ENCODE results near the gene ELFN2.

ELFN2 gene

DNA sequence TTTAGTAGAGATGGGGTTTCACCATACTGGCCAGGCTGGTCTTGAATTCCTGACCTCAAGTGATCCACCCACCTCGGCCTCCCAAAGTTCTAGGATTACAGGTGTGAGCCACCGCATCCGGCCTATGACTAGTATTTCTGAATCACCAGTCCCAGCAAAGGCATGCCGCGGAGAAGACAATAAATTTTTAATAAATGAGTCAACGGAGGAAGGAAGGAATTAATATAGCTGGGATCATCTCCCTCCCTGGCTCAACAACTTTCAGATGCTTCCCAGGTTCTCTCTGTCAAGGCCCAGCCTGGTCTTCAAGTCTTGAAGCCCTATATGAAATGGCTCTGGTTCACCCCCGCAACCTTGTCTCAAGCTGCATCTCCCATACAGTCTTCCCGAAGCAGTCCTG lies 99.3 kb downstream of the ELFN2 start:
- no peak overlapping the region for H3K4me3 ChIP-seq (ENCODE audit: low read depth in 1 of 5, low read length in 5 of 5)
- no peaks in the 10 kb centered on the region for H3K36me3 ChIP-seq (ENCODE audit: control insufficient read depth in 5 of 5, insufficient read depth in 5 of 5, low read length in 5 of 5)
- no peak overlapping the region for H3K9ac ChIP-seq (ENCODE audit: low read length in 5 of 5)
- no peaks in the 10 kb centered on the region for H3K4me1 ChIP-seq (ENCODE audit: control insufficient read depth in 5 of 5, insufficient read depth in 5 of 5, low read length in 5 of 5)
- H3K9me3 ChIP-seq (ENCODE audit: control insufficient read depth in 5 of 5, low read length in 5 of 5), result no peaks in the 10 kb centered on the region
- H3K27ac ChIP-seq (ENCODE audit: low read depth, low read length), result no peak overlapping the region
- peaks cover 32 to 73% (median 70%) of the 10 kb centered on the region in 5 donors for H3K27me3 ChIP-seq (ENCODE audit: control insufficient read depth in 5 of 5, insufficient read depth in 4 of 5, low read length in 5 of 5)

DNA sequence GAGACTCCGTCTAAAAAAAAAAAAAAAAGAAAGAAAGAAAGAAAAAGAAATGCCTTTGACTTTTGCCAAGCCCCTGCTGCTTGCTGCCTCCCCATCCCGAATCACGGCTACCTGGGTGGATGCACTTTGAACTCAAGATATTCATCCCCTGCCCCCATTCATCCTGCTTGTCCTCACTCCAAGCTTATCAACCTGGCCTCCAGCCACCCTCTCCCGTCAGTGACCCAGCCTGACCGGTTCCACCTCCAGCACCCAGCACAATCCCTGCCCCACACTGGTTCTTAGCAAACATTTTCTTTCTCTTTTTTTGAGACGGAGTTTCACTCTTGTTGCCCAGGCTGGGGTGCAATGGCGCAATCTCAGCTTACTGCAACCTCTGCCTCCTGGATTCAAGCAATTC lies 100.6 kb downstream of the ELFN2 start:
- Histone ChIP-seq H3K9me3 (ENCODE audit: control insufficient read depth in 5 of 5, low read length in 5 of 5) (no peaks in the 10 kb centered on the region), H3K4me1 (ENCODE audit: control insufficient read depth in 5 of 5, insufficient read depth in 5 of 5, low read length in 5 of 5) (no peaks in the 10 kb centered on the region), H3K27me3 (ENCODE audit: control insufficient read depth in 5 of 5, insufficient read depth in 4 of 5, low read length in 5 of 5) (peaks cover 22 to 66% (median 61%) of the 10 kb centered on the region in 5 donors), H3K27ac (ENCODE audit: low read depth, low read length) (no peak overlapping the region), H3K36me3 (ENCODE audit: control insufficient read depth in 5 of 5, insufficient read depth in 5 of 5, low read length in 5 of 5) (no peaks in the 10 kb centered on the region), H3K4me3 (ENCODE audit: low read depth in 1 of 5, low read length in 5 of 5) (no peak overlapping the region), H3K9ac (ENCODE audit: low read length in 5 of 5) (no peak overlapping the region)

DNA sequence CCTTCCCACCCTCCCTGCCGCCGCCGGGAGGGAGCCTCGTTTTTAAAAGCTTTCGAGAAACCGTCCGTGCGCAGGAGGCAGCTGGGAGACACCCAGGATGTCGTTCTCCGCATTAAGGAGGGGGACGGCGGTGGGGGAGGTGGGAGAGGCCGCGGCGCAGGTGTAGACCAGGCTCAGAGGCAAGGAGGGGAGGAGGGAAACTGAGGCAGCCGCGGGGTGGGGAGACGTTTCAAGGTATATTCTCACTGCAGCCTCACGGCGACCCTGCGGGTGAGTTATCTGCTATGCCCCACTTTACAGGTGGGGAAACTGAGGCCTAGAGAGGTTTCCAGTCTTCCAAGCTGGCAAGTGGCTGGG lies 102.3 kb downstream of the ELFN2 start:
- Histone ChIP-seq H3K27me3 (ENCODE audit: control insufficient read depth in 5 of 5, insufficient read depth in 4 of 5, low read length in 5 of 5) (peaks cover 13 to 58% (median 52%) of the 10 kb centered on the region in 5 donors), H3K9ac (ENCODE audit: low read length in 5 of 5) (no peak overlapping the region), H3K27ac (ENCODE audit: low read depth, low read length) (no peak overlapping the region), H3K36me3 (ENCODE audit: control insufficient read depth in 5 of 5, insufficient read depth in 5 of 5, low read length in 5 of 5) (no peaks in the 10 kb centered on the region), H3K4me1 (ENCODE audit: control insufficient read depth in 5 of 5, insufficient read depth in 5 of 5, low read length in 5 of 5) (no peaks in the 10 kb centered on the region), H3K9me3 (ENCODE audit: control insufficient read depth in 5 of 5, low read length in 5 of 5) (no peaks in the 10 kb centered on the region), H3K4me3 (ENCODE audit: low read depth in 1 of 5, low read length in 5 of 5) (no peak overlapping the region)

DNA sequence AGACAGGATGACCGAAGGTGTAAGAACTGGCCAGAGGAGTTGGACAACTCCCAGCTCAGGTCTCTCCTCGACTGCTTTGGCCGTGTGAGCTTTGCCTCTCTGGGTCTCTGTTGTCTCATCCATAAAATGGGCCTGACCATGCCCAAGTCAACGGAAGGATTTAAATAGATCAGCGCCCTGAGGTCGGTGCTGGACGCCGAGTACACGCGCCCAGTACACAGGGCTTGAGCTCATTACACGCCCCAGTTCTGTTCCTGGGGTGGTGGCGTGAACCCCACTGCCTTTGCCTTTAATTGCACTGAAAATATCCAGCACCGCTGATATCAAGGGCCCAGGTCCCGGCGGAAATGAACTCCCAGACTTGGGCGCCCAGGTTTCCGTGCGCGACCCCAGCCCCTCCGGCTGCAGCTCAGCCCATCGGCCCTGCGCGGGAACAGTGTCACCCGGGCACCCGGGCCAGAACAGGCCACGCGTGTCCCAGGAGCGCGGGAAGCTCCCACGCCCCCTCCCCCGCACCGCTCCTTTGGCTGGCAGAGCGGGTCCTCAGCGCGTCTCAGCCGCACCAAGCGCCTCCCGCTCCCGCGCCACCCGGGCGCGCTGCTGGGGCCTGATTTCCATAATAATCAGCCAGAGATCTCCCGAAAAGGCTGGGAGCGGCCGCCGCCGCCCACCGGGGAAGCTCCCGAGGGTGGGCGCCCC lies 102.8 kb downstream of the ELFN2 start:
- Histone ChIP-seq H3K27me3 (ENCODE audit: control insufficient read depth in 5 of 5, insufficient read depth in 4 of 5, low read length in 5 of 5) (peaks cover 13 to 57% (median 50%) of the 10 kb centered on the region in 5 donors), H3K9ac (ENCODE audit: low read length in 5 of 5) (no peak overlapping the region), H3K36me3 (ENCODE audit: control insufficient read depth in 5 of 5, insufficient read depth in 5 of 5, low read length in 5 of 5) (no peaks in the 10 kb centered on the region), H3K27ac (ENCODE audit: low read depth, low read length) (no peak overlapping the region), H3K4me1 (ENCODE audit: control insufficient read depth in 5 of 5, insufficient read depth in 5 of 5, low read length in 5 of 5) (no peaks in the 10 kb centered on the region), H3K9me3 (ENCODE audit: control insufficient read depth in 5 of 5, low read length in 5 of 5) (no peaks in the 10 kb centered on the region), H3K4me3 (ENCODE audit: low read depth in 1 of 5, low read length in 5 of 5) (no peak overlapping the region)

DNA sequence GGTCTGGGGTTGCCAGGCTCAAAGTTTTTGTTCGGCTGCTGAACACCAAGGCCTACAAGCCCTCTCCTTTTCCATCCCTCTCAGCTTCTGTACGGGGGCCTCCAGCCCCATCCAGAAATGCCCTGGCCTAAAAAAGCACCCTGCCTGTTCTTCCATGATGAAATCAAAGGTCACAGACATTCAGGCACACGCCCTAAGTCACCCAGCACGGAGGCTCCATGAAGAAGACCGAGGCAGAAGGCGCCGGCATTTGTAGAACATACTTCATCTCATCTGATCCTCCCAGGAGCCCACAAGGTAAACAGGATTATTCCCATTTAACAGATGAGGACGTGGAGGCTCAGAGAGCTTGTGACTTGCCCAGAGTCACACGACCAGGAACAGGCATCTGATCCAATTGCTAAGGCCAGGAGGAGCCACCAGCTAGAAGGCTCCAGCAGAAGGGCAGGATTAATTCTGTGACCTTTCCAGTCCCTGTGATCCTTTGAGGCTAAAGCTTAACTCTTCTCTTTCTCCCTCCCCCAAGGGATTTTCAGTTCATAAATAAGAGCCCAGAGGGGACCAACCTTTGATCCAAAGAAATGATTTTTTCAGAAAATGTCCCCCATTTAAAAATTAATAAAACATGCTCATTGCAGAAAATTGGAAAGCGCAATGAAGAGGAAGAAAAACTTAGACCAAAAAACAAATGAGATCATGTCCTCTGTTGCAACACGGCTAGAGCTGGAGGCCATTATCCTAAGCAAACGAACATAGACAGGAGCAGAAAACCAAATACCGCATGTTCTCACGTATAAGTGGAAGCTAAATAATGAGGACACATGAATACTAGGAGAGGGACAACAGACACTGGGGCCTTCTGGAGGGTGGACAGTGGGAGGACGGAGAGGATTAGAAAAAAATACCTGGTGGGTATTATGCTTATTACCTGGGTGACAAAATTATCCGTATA lies 106.3 kb downstream of the ELFN2 start:
- H3K4me3 ChIP-seq (ENCODE audit: low read depth in 1 of 5, low read length in 5 of 5), result no peak overlapping the region
- H3K9me3 ChIP-seq (ENCODE audit: control insufficient read depth in 5 of 5, low read length in 5 of 5), result no peaks in the 10 kb centered on the region
- H3K27ac ChIP-seq (ENCODE audit: low read depth, low read length), result no peak overlapping the region
- H3K9ac ChIP-seq (ENCODE audit: low read length in 5 of 5), result no peak overlapping the region
- H3K36me3 ChIP-seq (ENCODE audit: control insufficient read depth in 5 of 5, insufficient read depth in 5 of 5, low read length in 5 of 5), result no peaks in the 10 kb centered on the region
- H3K4me1 ChIP-seq (ENCODE audit: control insufficient read depth in 5 of 5, insufficient read depth in 5 of 5, low read length in 5 of 5), result no peaks in the 10 kb centered on the region
- H3K27me3 ChIP-seq (ENCODE audit: control insufficient read depth in 5 of 5, insufficient read depth in 4 of 5, low read length in 5 of 5), result peaks cover 13 to 48% (median 45%) of the 10 kb centered on the region in 5 donors

DNA sequence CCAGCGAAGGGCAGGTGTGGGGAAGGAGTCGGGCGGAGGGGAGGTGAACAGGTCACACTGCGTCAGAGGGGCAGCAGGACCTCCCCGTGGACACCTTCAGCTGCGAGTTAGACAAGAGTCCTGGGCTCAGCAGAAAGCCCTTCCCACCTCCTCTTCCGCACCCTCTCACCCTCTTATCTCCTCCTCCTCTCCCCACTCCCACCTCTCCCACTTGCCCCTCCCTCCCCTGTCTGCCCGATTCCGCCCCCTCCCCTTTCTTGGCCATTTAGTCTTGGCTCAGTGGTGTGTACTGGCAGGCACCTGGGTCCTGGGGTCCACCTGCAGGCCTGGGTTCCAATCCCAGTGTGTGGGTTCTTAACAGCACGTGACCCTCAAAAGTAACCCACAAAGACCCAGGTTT lies 107.8 kb downstream of the ELFN2 start:
- Histone ChIP-seq H3K9me3 (ENCODE audit: control insufficient read depth in 5 of 5, low read length in 5 of 5) (no peaks in the 10 kb centered on the region), H3K4me1 (ENCODE audit: control insufficient read depth in 5 of 5, insufficient read depth in 5 of 5, low read length in 5 of 5) (peaks cover under 1 to 6% (median 5%) of the 10 kb centered on the region in 5 donors), H3K9ac (ENCODE audit: low read length in 5 of 5) (no peak overlapping the region), H3K27ac (ENCODE audit: low read depth, low read length) (no peak overlapping the region), H3K36me3 (ENCODE audit: control insufficient read depth in 5 of 5, insufficient read depth in 5 of 5, low read length in 5 of 5) (no peaks in the 10 kb centered on the region), H3K27me3 (ENCODE audit: control insufficient read depth in 5 of 5, insufficient read depth in 4 of 5, low read length in 5 of 5) (peaks cover 12 to 37% (median 35%) of the 10 kb centered on the region in 5 donors), H3K4me3 (ENCODE audit: low read depth in 1 of 5, low read length in 5 of 5) (no peak overlapping the region)

- Histone ChIP-seq H3K36me3 (ENCODE audit: control insufficient read depth in 5 of 5, insufficient read depth in 5 of 5, low read length in 5 of 5) (peaks cover 0 to 4% (median 0%) of the 10 kb centered on the region in 5 donors), H3K9ac (ENCODE audit: low read length in 5 of 5) (no peak overlapping the region), H3K27ac (ENCODE audit: low read depth, low read length) (no peak overlapping the region), H3K4me1 (ENCODE audit: control insufficient read depth in 5 of 5, insufficient read depth in 5 of 5, low read length in 5 of 5) (peaks cover 7 to 15% (median 14%) of the 10 kb centered on the region in 5 donors), H3K4me3 (ENCODE audit: low read depth in 1 of 5, low read length in 5 of 5) (no peak overlapping the region), H3K27me3 (ENCODE audit: control insufficient read depth in 5 of 5, insufficient read depth in 4 of 5, low read length in 5 of 5) (peaks cover 5 to 28% (median 25%) of the 10 kb centered on the region in 5 donors), H3K9me3 (ENCODE audit: control insufficient read depth in 5 of 5, low read length in 5 of 5) (no peaks in the 10 kb centered on the region)
These were observed 108.7 kb downstream of the ELFN2 start for GRCh38 chr22:37318364-37319109.
